LNCAP (cell line): ENCODE measurements around the gene CD300H.

ENCODE experiments used
- TF ChIP-seq, protein P1 (sequence below): fragments of 450-650 bp; IDR thresholded peaks from 2 replicates; pipeline ENCODE4 v1.5.1; 2017; ENCODE audit warnings: mild to moderate bottlenecking

CD300H gene

DNA sequence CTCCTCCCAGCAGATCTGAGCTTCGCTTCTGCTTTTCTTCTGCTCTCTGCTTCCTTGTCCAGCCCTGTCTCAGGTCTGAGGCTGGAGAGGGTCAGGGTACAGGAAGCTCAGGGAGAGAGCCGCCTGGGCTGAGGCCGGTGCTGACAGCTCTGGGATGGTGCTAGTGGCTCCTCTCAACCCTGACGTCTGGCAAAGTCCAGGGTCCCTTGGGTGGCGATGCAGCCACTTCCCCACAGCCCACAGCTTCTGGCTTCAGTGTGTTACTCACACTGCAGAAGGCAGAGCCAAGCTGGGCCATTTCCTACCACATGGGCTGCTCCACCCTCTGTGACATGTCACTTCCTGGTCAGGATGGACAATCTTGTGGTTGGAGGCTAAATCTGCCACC is 21.5 kb downstream of the CD300H start, which contains the start of gene CD300C:
CD300C (minus strand) TSS at position 273 of the 388 bp plus-strand sequence. CDS start 333 bp downstream, outside the sequence.
- TF ChIP-seq, protein P1, sequence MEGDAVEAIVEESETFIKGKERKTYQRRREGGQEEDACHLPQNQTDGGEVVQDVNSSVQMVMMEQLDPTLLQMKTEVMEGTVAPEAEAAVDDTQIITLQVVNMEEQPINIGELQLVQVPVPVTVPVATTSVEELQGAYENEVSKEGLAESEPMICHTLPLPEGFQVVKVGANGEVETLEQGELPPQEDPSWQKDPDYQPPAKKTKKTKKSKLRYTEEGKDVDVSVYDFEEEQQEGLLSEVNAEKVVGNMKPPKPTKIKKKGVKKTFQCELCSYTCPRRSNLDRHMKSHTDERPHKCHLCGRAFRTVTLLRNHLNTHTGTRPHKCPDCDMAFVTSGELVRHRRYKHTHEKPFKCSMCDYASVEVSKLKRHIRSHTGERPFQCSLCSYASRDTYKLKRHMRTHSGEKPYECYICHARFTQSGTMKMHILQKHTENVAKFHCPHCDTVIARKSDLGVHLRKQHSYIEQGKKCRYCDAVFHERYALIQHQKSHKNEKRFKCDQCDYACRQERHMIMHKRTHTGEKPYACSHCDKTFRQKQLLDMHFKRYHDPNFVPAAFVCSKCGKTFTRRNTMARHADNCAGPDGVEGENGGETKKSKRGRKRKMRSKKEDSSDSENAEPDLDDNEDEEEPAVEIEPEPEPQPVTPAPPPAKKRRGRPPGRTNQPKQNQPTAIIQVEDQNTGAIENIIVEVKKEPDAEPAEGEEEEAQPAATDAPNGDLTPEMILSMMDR: no peak

DNA sequence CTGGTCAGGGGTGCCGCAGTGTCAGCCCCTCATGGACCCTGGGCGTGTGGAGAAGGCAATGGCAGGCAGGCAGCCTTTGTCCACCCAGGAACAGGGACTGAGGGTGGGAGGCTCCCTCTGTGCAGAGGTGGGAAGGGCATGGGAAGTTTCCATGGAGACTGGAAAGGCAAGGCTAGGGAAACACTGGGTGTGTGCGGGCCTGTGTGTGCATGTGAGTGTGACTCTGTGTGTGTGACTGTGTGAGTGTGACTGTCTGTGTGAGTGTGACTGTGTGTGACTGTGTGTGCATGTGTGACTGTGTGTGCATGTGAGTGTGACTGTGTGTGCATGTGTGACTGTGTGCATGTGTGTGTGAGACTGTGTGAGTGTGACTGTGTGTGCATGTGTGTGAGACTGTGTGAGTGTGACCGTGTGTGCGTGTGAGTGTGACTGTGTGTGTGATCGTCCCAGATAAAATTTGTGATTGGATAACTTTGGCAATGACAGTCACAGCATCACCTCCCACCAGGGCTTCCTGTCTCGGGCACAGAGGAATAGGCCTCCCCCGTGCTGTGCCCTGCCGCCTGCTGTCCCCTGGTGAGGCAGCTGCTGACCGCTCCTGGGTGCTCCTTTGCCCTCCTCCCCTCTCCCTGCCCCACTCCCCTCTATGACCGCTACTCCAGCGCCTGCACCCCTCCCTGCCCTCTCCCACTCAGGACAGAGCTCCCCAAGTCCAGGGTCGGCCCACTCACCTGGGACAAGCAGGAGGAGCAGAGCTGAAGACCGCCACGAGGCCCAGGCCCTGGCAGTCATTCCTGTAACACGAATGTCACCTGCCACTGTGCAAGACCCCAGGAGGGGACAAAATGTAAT is 22.1 kb downstream of the CD300H start:
- TF ChIP-seq, protein P1: no peak

GRCh38 chr17:74543891-74544760 is 23.2 kb downstream of the CD300H start:
- TF ChIP-seq, protein P1: no peak

GRCh38 chr17:74543406-74543805 is 23.9 kb downstream of the CD300H start:
- TF ChIP-seq, protein P1: no peak

- TF ChIP-seq, protein P1: no peak
These were observed 24.5 kb downstream of the CD300H start for GRCh38 chr17:74542727-74543383.

- TF ChIP-seq, protein P1: no peak
These were observed 25.1 kb downstream of the CD300H start for GRCh38 chr17:74542166-74542565.
